HUES48 (cell line): ENCODE measurements around the gene SLIT1.

Experiments used
- H3K27ac ChIP-seq: one replicate; pipeline ENCODE4 v1.7.0; 2013; ENCODE audit warnings: low read depth, low read length, inconsistent platforms
- H3K27me3 ChIP-seq: 2 replicates; pipeline ENCODE4 v1.6.1; 2013; ENCODE audit warnings: mild to moderate bottlenecking, low read length; ENCODE audit not compliant: control insufficient read depth, insufficient read depth
- H3K36me3 ChIP-seq: 2 replicates; pipeline ENCODE4 v1.6.1; 2013; ENCODE audit warnings: low read length; ENCODE audit not compliant: control insufficient read depth, insufficient read depth
- H3K4me1 ChIP-seq: 2 replicates; pipeline ENCODE4 v1.6.1; 2013; ENCODE audit warnings: mild to moderate bottlenecking, low read length; ENCODE audit not compliant: control insufficient read depth, insufficient read depth
- H3K4me3 ChIP-seq: 2 replicates; pipeline ENCODE4 v1.5.1; 2013; ENCODE audit warnings: mild to moderate bottlenecking, low read depth, low read length
- H3K9ac ChIP-seq: 2 replicates; pipeline ENCODE4 v1.6.1; 2013; ENCODE audit warnings: mild to moderate bottlenecking, low read depth, low read length, moderate library complexity
- H3K9me3 ChIP-seq: 2 replicates; pipeline ENCODE4 v1.6.1; 2013; ENCODE audit warnings: low read length; ENCODE audit not compliant: control insufficient read depth, insufficient read depth

SLIT1 gene

DNA sequence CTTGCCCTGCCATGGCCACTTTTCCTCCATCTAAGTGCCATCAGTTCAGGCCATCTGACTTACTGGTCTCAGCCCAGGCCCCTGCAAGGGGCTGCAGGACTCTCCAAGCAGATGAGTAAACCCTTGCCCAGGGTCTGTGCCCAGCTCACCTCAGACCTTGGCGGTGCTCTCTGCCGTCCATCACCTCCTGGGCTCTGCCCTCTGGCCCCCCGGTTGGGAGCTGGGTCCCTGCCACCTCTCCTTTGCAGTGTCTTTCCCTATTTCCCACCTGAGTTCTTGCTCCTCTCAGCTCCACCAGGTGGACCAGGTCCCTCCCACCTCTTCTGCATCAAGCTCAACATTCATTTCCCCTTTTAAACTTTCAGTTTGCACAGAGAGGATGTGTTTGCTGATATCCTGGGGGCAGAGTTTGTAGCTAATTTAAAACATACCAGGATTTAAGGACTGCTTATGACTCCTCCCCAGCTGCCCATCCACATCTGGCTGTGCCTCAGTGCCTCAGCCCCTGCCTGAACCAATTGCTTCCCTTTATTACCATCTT, 135.5 kb downstream of the SLIT1 start:
- H3K9me3 ChIP-seq, result no peaks in the 10 kb centered on the region
- no peak overlapping the region for H3K4me3 ChIP-seq
- no peaks in the 10 kb centered on the region for H3K4me1 ChIP-seq
- H3K27me3 ChIP-seq, result no peaks in the 10 kb centered on the region
- no peak overlapping the region for H3K9ac ChIP-seq
- no peaks in the 10 kb centered on the region for H3K36me3 ChIP-seq
- no peak overlapping the region for H3K27ac ChIP-seq

DNA sequence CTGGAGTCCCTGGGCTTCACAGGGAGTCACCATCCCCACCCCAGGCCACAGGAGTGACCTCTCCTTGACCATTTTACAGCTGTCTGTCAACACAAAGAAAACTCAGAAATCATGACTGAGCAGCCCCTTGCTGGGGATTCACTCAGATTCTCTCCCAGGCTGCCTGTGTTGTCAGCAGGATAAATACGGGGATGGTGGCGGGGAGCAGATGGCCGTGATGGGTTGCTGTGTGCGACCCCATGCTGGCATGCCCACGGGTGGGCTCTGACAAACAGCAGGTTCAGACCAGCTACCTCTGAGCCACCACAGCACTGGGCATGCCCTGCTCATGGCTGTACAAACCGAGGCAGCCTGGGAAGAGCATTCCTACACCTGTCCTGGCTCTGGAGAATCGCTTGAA, 136.1 kb downstream of the SLIT1 start:
- H3K9me3 ChIP-seq, result no peaks in the 10 kb centered on the region
- H3K27me3 ChIP-seq, result no peaks in the 10 kb centered on the region
- H3K36me3 ChIP-seq, result no peaks in the 10 kb centered on the region
- no peak overlapping the region for H3K9ac ChIP-seq
- H3K4me1 ChIP-seq, result no peaks in the 10 kb centered on the region
- no peak overlapping the region for H3K27ac ChIP-seq
- H3K4me3 ChIP-seq, result no peak overlapping the region

DNA sequence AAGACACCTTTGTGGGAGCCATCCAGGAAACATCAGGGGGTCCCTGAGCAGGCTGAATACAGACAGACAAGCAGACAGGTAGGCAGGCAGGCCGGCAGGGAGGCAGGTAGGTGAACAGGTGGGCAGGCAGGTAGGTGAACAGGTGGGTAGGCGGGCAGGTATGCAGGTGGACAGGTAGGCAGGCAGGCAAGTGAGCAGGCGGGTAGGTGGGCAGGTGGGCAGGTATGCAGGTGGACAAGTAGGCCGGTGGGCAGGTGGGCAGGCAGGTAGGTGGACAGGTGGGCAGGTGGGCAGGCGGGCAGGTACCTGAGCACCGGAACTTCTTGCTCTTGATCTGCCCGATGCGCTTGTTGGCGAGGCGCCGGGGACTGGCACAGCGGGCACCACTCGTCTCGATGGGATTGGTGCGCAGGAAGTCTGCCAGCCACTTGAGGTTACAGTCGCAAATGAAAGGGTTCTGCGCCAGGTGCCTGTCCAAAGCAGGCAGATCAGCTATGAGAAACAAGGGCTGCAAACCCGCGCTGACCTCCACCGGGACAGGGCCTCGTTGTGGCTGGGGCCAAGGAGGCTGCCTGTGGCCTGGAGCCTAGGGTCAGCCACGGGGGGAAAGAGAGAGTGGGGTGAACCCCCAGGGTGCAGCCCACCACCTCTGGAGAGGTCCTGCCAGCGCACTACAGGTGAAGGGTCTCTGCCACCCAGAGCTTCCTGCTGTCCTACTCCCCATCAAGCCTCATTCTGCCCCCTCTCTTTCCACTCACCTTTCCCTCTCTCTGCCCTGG, 136.9 kb downstream of the SLIT1 start:
- Histone ChIP-seq H3K36me3 (no peaks in the 10 kb centered on the region), H3K9me3 (no peaks in the 10 kb centered on the region), H3K4me1 (no peaks in the 10 kb centered on the region), H3K4me3 (no peak overlapping the region), H3K27ac (no peak overlapping the region), H3K27me3 (no peaks in the 10 kb centered on the region), H3K9ac (no peak overlapping the region)

DNA sequence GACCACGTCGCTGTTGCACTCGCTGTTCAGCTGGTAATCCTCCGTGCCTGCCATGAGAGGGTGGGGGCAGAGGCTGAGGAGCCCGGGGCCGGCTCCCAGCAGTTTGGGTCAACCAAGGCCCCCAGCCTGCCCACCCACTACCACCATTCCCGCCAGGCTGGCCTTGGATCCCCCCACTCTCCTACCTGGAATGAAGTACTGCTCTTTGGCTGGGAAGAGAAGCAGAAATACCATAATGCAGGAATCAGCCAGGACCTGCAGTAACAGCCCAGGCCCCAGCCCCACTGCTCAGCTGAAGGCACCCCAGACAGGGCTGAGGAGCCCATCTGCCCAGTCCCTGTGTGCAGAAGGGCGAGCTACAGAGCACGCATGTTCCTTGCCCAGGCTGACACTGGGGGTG, 138.0 kb downstream of the SLIT1 start:
- Histone ChIP-seq H3K4me3 (no peak overlapping the region), H3K4me1 (no peaks in the 10 kb centered on the region), H3K36me3 (no peaks in the 10 kb centered on the region), H3K27ac (no peak overlapping the region), H3K9ac (no peak overlapping the region), H3K27me3 (no peaks in the 10 kb centered on the region), H3K9me3 (no peaks in the 10 kb centered on the region)

DNA sequence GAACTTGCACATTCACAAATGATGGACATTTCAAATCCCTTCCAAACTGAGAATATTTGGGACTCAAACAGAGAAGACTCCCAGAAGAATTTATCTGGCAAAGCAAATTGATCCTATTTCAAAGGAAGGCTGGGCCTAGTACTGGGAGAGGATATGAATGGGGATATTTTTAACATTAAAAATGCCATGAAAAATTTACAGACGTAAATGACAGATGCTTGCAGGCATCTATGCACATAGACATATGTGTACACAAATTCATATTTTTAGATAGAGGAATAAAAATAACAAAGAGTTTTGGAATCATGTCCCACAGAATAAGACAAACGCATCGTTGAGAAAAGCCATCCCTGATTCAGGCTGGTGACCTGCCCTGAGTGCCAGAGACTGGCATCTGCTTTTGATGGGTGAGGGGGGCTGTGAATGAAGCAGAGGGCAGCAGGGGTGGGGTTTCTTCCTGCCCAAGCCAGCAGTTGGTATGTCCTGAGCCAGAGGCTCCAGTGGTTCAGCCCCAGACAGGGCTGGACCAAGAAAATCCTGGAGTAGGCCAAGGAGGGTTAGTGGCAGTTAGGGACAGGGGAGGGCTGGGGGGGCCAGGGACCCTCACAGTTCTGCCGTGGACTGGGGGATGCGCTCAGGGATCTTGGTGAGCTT, 138.5 kb downstream of the SLIT1 start:
- no peak overlapping the region for H3K9ac ChIP-seq
- no peaks in the 10 kb centered on the region for H3K27me3 ChIP-seq

DNA sequence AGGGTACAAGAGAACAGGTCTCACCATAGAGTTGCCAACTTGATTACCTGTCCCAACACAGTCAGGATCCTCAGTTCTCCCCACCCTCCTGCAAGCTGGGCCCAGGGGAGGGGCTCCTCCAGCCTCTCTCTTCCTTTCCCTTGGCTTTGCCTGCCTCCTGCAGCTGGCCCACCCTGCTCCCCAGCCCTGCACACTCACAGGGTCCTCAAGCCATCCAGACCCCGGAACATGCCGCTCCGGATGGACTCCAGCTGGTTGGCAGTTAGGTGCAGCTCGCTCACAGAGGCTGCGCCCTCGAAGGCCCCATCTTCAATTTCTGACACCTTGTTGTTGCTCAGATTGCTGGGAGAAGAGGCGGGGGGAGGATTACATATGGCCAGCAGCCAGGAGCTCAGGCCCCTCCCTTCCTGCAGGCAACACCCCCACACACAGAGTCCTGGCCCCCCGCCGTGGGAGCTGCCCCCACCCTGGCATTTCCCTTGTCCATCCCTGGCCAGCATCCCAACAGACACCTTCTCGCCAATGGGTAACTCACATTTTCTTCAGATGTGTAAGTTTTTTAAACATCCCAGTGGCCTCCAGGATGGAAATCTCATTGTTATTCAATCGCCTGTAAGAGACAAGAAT, 139.2 kb downstream of the SLIT1 start:
- Histone ChIP-seq H3K36me3 (no peaks in the 10 kb centered on the region), H3K4me1 (no peaks in the 10 kb centered on the region), H3K27me3 (no peaks in the 10 kb centered on the region), H3K9me3 (no peaks in the 10 kb centered on the region), H3K9ac (no peak overlapping the region), H3K4me3 (no peak overlapping the region), H3K27ac (no peak overlapping the region)

More for the DNA sequence above, 138.5 kb downstream of the SLIT1 start:
- Histone ChIP-seq H3K27ac (no peak overlapping the region), H3K36me3 (no peaks in the 10 kb centered on the region), H3K4me1 (no peaks in the 10 kb centered on the region), H3K4me3 (no peak overlapping the region), H3K9me3 (no peaks in the 10 kb centered on the region)

DNA sequence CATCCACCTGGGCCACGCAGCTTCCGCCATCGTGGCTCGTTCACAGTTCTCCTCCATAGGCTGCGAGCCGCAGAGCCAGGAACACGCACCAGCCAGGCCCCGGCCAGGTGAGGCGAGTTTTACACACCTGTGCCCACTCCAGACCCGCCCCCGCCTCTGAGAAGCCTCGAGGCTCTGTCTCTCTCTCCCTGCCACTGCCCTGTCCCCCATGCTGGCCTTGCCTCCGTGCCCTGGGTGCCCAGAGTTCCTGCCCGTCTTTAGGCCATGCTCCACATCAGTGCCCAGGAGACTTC, 142.2 kb downstream of the SLIT1 start:
- Histone ChIP-seq H3K27me3 (no peaks in the 10 kb centered on the region), H3K9me3 (no peaks in the 10 kb centered on the region), H3K27ac (no peak overlapping the region), H3K4me3 (no peak overlapping the region), H3K9ac (no peak overlapping the region), H3K4me1 (no peaks in the 10 kb centered on the region), H3K36me3 (no peaks in the 10 kb centered on the region)

DNA sequence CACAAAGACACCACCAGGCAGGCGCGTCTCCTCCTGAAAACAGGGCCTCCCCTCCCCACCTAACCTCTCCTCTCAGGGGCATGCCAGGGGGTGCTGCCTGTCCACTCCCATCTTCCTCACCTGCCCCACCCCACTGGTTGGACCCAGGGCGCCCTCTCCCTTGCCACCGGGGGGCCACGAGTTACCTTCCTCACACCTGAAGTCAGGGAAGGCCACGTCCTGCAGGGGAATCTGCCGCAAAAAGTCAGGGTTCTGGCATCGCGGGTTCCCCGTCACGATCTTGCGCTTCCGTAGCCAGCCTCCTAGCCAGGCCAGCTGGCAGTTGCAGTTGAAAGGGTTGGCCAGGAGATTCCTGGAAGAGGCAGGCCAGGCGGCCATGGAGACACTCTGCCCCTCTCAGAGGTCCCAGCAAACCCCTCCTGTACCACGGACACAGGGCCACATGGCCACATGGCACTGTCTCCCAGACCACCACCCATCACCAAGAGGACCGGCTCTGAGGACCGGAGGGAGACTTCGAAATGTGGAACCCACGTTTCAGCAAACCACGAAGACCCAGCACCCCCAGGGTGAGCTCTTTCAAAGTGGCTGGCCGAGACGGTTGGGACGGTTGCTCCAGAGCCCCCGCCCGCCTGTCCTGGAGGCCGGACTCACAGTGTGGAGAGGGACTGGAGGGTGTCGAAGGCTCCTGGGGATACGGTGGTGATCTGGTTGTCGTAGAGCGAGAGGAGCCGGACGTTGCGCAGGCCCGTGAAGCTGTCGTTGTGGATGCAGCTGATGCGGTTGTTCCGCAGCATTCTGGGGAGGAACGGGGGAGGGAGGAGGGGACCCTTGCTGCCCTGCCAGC, 142.8 kb downstream of the SLIT1 start:
- Histone ChIP-seq H3K27me3 (no peaks in the 10 kb centered on the region), H3K4me1 (no peaks in the 10 kb centered on the region), H3K36me3 (no peaks in the 10 kb centered on the region), H3K9me3 (no peaks in the 10 kb centered on the region), H3K4me3 (no peak overlapping the region), H3K9ac (no peak overlapping the region), H3K27ac (no peak overlapping the region)

DNA sequence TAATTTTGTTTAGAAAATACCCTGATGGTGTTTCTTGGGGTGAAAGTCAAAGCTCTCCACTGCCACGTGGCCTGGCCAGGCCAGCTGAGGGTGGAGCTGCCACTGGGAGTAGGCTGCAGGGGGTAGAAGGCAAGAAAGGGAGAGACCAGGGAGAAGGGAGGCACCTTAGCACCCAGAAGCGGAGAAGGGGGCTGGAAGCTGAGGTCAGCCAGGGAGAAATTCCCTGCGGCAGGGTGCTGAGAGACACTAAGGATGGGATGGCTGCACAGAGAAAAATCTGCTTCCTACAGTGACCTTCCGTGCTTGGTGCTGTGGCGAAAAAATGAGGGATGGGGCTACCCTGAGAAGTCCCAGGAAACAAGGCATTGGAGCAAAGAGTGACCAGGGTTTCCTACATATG, 143.7 kb downstream of the SLIT1 start:
- H3K36me3 ChIP-seq, result no peaks in the 10 kb centered on the region
- H3K9ac ChIP-seq, result no peak overlapping the region
- no peak overlapping the region for H3K27ac ChIP-seq
- H3K4me1 ChIP-seq, result peaks cover 5% of the 10 kb centered on the region; the same call in 1 of the 2 replicates
- no peak overlapping the region for H3K4me3 ChIP-seq
- H3K9me3 ChIP-seq, result no peaks in the 10 kb centered on the region
- H3K27me3 ChIP-seq, result no peaks in the 10 kb centered on the region

DNA sequence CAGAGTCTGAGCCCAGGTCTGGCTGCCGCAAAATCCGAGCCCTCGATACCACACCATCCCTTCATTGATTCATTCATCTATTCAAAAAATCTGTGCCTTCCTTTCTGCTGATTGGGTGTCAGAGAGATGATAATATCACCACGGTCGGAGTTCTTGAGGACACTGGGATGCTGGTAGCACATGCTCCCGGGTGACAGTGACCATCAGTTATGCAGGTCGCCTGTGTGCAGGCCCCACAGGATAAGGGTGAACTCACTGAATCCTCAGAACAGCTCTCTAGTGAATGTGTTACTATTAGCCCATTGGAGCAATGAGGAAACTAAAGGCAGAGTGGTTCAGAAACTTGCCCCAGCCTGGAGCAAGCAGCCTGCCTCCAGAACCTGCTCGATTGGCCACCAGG, 145.1 kb downstream of the SLIT1 start:
- Histone ChIP-seq H3K27me3 (no peaks in the 10 kb centered on the region), H3K4me3 (no peak overlapping the region), H3K9me3 (no peaks in the 10 kb centered on the region), H3K27ac (no peak overlapping the region), H3K4me1 (peaks cover 5% of the 10 kb centered on the region; the same call in 1 of the 2 replicates), H3K9ac (no peak overlapping the region), H3K36me3 (no peaks in the 10 kb centered on the region)
